ENCODE data around the gene TCERG1L.
"Not testable (repeated sequence)": the region's sequence is repeated elsewhere in the genome, so short reads cannot be mapped to it uniquely, and the experiment has no call there.

Gene TCERG1L

DNA sequence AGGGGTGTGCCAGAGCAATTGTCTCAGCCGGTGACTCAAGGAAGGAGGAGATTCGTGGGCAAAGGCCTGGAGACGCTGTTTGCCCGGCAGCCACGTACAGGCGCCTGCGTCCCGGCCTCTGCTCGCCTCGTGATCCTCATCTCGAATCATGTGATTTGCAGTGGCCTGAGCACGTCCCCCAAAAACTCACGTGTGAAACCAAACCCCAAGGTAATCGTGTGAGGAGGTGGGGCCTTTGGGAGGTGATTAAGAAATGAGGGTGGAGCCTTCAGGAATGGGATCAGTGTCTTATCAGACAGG lies 226.8 kb downstream of the TCERG1L start:
- no peak for DNase-seq (ENCODE audit: low read depth in 2 of 2)

DNA sequence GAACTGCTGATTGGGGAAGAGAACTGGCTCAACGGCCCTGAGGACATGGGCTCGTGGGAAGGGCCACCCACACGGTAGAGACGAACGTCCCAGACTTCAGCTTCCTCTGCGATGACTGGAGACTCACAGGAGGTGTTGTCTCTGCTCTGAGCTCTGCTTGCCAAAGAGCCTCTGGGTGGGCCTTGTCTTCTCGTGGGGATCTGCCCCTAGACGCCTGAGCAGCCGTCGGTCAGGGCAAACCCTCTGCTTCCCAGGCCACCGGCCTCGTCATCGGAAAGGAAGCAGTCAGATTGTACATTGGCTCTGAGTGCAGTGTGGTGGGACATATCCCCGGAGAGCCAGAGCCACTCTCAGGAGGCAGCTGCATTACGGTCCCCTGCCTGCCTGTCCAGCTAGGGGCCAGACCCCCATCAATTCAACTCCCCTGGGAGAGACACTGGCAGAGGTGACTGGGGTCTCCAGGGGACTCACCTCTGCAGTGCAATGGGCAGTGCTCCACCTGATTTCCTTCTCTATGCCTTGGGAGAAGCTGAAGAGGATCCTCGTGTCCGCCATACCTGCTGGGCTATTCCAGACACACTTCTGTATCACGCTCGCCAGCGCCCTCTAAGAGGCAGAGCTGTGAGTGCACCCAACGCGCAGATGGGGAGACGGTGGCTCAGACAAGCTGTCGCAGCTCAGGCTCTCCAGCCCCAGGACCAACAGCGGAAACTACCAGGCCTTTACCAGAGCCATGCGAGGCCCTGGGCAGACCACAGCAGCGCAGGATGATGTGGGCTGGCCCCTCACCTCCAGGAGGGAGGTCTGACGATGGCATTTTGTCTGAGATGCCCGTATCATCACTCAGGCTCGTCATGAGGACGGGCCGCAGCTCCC lies 227.4 kb downstream of the TCERG1L start:
- DNase-seq (ENCODE audit: low read depth in 2 of 2): no peak

DNA sequence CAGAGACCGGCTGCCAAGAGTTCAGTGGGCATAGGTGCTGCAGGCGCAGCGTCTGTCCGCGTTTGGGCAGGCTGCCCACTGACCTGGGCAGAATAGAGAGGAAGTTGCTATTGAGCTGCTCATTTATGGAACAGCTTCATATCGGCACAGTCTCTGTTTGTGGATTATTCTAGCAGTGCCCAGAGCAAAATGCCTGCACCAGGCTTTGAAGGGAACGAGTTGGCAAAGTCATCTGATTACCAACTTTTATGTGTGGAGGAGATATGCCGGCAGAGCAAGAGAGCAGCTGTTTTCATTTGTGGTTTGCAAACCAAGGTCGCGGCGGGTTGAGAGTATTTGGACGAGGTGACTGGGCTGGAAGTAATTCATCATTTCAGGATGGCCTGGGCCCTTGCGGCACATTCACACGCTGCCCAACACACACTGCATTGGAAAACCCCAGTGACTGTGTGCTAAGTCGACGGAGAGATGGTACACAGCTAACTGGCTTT lies 228.5 kb downstream of the TCERG1L start:
- DNase-seq (ENCODE audit: low read depth in 2 of 2): no peak

DNA sequence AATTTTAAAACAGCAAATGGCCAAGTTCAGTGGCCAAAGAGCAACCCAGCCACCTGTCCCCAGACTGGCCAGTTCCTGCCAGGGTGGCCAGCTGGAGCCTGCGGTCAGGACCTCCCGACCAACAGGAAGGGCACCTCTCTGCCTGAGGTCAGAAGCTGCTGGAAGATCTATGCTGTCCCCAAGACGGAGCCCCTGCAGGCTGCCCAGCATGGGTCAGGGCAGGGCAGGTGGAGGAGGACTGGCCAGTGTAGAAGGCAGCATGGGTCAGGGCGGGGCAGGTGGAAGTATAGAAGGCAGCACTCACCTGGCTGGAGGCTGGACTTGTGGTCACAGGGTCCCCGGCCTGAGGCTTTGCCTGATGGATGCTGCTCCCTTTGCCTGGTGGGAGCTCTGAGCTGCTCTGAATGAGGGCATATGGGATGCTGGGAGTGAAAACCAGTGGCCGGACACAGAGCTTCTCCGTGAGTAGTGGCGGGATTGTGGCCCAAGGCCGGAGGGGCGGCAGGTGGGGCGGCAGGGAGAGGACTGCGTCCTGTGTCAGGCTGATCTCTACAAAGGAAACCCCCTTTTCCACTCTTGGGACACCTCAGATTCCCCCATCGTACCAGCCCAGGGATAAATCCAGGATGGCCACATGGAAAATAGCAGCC lies 229.2 kb downstream of the TCERG1L start:
- no peak for DNase-seq (ENCODE audit: low read depth in 2 of 2)

DNA sequence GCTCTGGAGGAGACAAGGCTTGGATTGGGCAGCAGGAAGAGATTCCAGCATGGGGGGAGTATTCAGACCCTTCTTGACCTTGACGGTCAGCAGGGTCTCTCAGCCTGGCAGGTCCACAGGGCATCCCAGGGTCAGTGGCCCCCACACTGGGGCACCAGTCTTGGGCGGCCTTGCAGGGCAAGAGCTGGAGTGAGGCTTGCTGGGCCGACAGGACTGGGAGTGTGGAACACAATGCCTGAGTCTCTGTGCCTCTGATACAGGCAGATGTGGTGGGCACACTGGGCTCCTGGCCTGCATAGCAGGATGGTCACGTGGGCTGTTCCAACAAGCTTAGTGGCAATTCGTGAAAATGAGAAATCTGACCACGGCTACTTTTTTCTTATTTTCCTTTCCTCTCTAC lies 229.7 kb downstream of the TCERG1L start:
- no peak for DNase-seq (ENCODE audit: low read depth in 2 of 2)

DNA sequence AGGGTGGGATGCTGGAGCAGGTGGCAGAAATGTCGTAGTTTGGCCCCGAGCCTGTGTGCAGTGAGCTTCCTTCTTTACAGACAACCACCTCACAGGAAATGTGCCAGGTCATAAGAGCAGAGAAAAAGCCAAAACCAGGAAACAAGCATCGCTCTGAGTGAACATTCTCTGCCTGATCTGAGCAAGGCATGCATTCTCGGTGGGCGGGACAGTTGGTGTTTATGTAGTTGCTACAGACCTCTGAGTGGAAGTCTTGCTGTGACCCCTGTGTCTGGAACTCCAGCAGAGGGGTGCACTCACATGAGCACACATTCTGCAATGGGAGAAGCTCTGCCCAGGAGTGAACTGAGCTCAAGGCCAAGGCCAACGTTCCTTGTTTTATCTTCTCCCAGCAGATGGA lies 230.1 kb downstream of the TCERG1L start:
- DNase-seq (ENCODE audit: low read depth in 2 of 2): no peak

DNA sequence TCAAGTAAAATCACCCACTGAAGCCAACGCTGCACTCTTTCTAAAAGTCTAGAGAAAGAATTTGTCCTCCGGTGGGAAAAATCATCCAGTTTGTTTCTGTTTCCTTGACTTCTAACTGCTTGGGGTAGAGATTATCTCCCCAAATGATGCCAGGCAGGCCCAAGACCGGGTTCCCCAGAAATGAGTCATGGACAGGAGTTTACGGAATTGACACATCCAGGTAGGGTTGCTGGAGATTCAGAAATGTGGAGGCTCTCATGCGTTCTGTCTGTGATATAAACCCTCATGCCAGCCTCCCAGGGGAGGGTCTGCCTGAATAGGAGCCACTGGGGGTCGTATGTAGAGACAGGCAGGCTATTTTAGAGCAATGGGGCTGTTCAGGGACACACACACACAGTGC lies 230.9 kb downstream of the TCERG1L start:
- DNase-seq (ENCODE audit: low read depth in 2 of 2): no peak

DNA sequence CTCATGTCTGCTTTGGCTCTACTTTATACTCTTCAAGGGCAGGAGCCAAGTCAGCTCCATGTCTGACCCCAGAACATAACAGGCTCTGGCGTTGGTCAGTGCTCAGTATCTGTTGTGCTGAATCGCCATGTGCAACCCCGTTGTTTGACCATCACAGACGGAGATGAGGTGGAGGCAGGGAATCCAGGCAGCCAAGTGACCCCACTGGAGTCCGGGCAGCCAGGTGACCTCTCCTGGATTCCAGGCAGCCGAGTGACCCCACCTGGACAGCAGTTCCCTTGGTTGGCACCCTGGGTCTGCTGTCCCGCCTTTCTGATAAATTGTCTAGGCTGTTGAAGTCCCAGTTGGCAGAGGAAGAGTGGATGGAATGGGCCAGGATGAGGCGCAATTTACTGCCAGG lies 232.2 kb downstream of the TCERG1L start:
- DNase-seq (ENCODE audit: low read depth in 2 of 2): no peak

DNA sequence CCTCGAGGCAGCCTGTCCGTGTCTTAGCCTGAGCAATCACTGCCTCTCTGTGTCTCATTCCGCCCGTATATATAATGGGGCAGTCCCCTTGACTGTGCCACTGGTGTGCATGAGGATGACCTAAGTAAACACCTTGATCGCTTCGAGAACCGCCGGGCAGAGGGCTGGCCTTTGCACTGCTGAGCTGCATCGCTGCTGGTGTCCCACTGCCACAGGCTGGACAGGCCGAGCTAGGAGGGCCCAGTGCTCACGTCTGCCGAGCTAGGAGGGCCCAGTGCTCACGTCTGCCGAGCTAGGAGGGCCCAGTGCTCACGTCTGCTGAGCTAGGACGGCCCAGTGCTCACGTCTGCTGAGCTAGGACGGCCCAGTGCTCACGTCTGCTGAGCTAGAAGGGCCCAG lies 232.6 kb downstream of the TCERG1L start:
- not testable (repeated sequence) for DNase-seq (ENCODE audit: low read depth in 2 of 2)

DNA sequence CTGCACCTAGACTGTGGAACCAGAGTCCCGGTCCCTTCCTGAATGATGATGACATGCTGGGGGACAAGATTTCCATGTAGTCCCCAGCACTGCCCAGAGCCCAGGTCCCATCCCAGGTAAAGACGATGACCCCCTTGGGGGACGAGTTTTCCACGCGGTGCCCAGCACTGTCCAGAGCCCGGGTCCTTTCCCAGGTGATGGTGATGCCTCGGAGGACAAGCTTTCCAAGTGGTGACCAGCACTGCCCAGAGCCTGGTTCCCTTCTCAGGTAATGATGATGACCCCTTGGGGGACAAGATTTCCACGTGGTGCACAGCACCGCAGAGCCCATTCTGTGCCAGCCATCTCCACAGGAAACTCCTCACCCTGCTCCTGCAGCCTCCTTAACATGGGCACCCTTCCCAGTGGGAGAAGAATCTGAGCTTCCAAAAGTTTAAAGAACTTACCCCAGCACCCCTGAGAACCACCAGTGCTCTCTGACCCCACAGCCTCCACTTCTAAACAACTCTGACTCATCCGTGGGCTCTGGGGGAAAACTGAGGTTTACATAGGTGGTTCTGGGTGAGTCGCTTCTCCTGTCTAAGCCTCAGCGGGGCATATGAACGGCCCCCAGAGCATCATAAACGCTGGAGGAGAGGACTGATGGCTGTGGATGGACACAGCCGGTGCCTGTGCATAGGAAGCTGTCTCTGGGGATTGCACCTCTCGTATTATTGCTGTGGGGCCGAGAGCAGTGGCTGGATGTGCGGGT lies 233.2 kb downstream of the TCERG1L start:
- DNase-seq (ENCODE audit: low read depth in 2 of 2): no peak

DNA sequence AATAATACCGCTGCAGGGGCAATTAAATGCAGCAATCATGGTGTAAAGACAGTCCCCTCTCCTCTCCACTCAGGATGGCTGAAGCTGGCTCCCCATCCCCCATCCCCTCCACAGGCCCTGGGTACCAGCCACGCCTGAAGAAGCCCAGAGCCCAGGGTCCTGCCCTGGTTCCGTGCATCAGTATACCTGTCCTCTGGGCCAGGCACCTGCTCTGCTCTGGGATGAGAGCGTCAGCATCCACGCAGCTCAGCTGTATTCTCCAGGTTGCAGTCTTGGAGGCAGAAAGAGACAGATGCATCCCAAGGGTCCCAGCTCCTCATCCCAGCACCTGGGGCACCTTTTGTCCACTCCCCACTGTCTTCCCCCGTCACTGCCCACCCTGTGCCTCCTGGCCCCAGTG lies 233.8 kb downstream of the TCERG1L start:
- no peak for DNase-seq (ENCODE audit: low read depth in 2 of 2)

DNA sequence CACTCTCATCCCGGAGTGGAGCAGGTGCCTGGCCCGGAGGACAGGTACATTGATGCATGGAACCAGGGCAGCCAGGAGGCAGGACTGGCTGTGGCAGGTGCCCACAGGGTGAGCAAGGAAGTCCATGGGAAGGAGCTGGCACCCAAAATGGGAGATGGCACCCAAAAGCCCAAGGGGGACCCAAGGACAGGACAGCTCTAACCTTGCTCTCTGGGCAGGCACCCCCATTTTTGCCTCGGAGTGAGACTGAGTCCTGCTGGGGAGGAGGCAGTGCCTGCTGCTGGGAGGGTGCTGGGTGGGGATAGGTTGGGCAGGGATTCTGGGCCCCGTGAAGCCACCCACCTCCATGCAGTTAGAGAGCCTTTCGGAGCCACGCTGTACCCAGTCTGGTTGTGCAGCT lies 234.5 kb downstream of the TCERG1L start:
- DNase-seq (ENCODE audit: low read depth in 2 of 2): no peak

DNA sequence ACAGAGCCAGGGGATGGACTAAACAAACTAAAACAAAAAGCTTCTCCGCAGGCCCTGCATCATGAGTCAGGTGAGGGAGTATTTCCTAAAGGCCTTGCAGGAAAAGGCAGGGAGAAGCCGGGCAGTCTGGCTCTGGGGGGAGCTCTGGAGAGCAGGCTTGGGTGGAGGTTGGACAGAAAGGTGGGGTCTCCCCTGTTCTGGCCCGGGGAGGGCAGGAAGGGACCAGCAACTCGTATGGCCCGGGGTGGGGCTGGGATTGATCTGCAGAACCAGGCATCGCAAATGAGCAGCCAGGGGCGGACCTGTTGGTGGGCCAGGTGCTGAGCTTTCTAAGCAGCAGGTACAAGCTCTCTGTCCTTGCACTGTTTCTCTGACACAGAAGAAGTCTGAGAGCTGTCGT lies 235.2 kb downstream of the TCERG1L start:
- DNase-seq (ENCODE audit: low read depth in 2 of 2): no peak

DNA sequence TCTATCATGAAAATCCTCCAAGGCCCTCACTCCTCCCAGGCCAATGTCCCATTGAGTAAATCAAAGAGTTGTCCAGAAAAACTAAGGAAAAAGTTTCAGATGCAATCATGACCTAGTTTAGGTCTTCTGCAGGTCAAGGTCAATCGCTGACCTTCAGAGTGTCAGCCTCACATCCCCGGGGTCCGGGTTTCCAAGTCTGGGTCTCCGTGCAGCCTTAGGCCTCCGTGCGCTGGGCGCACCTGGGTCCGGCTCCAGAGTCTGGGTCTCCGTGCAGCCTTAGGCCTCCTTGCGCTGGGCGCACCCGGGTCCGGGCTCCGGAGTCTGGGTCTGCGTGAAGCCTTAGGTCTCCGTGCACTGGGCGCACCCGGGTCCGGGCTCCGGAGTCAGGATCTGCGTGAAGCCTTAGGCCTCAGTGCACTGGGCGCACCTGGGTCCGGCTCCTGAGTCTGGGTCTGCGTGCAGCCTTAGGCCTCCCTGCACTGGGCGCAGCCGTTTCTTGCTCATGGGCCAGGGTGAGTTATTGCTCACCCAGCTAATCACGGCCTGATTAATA lies 236.2 kb downstream of the TCERG1L start:
- DNase-seq (ENCODE audit: low read depth in 2 of 2): no peak

DNA sequence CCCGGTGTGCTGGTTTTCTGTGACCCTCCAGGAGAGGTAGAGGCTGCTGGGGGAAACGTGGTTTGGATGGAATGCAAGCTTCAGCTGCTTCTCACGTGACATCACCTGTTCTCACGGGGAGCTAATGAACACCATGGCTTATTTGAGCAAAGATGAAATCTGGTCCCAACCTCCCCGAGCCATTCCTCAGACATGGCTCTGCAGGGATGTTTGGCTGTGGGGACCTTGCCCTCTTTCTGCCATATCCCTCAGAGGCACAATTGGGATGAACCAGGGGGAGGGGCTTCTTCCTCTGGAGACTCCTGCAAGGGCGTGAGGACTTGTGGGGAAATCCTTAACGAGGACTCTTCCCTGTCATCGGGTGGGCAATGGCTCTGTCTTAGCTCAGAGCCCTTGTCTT lies 236.8 kb downstream of the TCERG1L start:
- DNase-seq (ENCODE audit: low read depth in 2 of 2): no peak

DNA sequence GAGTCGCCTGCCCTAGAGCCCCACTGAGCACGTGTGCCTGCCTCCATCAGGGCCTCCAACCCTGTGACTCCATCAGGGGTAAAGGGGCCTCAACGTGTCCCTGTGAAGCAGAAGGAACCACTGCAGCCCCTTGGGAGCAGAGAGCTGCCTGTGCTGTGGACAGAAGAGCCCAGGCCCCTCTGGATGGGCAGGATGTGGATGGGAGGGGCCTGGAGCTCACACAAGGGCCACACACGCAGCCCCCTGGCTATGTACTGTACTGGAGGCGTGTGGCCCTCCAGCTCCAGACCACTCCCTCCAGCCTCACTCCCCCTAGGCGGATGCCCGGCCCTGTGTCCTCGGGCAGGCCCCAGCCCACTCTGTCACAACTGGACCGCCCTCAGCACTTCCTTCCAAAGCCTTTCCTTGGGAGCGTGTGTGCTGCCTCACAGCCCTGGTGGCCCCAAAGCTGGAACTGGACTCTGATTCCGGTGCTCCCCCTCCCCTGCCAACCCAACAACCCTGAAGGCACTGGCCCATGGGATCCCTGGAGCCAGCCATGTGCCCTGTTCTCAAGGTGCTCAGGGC lies 238.0 kb downstream of the TCERG1L start:
- no peak for DNase-seq (ENCODE audit: low read depth in 2 of 2)

DNA sequence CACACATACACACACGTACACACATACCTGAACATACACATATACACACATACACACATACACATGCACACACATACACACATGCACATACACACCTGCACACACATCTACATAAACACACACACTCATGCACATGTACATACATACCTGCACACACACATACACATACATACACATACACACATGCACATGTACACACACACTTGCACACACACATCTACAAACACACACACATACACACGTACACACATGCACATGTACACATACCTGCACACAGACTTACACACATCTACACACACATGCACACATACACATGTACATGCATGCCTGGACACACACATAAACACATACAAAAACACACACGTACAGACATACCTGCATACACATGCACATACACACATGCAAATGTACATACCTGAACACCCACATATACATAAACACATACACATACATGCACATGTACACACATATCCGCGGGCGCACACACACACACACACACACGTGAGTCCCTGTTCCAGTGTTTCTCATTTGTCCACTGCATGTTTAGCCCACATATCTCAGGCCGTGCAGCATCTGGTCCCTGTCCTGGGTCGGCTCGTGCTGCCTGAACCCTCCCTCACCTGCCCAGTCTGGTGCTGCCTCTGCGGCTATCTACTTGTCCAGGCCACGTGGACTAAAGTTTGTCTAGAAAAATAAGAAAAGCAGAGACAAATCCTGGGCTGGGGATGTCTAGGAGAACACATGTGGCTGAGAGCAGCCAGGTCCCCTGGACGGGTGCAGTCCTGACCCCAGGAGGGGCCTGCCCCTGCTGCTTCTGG lies 238.7 kb downstream of the TCERG1L start:
- DNase-seq (ENCODE audit: low read depth in 2 of 2): no peak

DNA sequence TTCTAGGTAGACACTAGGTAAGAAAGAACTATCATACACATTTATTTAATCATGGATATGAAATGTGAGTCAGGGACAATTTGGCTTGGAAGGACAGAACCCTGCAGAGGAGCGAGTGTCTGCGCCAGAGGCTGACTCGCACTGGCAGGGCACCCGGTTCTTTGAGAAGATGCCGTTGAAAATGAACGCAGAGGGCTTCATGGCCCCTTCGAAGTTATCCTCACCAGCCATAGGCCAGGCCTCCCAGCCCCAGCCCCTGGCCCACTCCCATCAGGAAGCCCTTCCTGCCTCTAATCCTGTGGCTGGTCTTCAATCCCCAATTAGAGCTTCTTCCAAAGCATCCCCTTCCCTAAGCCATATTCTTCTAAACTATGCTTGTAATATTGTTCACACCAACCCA lies 239.8 kb downstream of the TCERG1L start:
- DNase-seq (ENCODE audit: low read depth in 2 of 2): no peak

DNA sequence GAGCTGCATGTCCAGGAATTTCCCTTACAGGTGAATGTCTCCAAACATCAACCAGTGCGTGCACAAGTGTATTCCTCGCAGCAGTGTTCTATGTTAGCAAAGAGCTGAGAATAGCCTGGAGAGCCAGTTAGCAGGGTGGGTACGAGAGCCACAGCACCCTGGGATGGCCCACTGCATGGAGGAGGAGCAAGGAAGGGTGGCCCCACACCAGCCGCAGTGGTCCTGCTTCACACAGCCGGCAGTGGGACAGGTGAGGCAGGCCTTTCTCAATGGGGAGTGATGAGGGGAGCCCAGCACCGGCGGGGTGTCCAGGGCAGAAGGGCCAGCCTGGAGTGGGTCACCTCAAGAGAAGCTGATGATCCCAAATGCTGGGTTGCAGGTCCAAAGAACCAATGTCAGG lies 240.7 kb downstream of the TCERG1L start:
- no peak for DNase-seq (ENCODE audit: low read depth in 2 of 2)

DNA sequence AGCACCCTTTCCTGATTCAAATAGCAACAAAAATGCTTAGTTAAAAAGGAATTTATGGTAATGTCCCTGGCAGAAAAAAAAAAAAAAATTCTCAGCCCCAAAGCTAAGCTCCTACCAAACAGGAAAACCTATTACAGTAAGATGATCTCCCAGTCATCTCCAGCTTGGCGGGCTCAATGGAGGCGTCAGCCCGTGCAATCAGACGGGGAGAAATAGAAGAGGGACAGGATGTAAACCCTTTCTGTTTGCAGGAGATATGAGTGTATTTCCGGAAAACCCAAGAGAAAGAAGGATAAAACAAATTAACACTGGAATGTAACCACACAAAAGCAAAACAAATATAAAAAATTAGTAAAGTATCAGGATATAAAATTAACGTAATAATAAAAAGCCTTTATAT lies 242.8 kb downstream of the TCERG1L start:
- DNase-seq (ENCODE audit: low read depth in 2 of 2): no peak

DNA sequence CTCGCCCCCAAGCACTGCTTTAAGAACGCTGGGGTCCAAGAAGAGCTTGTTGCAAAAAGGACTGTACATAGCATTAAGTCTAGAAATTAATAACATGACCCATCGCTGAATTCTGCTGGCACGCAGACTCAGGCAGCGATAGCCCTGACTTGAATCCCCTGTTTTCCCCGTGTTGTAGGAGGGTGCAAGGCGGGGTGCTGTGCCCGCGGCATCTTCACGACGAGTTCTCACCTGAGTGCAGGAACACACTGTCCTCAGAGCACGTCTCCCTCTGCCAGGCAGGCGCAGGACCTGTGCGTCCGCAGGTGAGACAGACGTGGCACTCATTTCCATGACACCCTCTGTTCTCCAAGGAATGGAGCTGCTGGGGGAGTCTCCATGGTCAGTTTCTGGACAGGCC lies 243.2 kb downstream of the TCERG1L start:
- DNase-seq (ENCODE audit: low read depth in 2 of 2): no peak
